Bladder microvascular endothelial cell (primary cell): ENCODE measurements around the gene ATXN2L. TPM values are rescaled to one million over a fixed set of nuclear protein-coding genes. Genes with fewer than 3 reads are reported as not detected.

Source experiments
- total RNA-seq: library from RNA; depleted of rRNA; stranded (reverse); fragments of >200 nt; gene quantifications from 2 replicates; pipeline ENCODE4 v1.2.3, GENCODE V29; 2014

Gene ATXN2L, protein sequence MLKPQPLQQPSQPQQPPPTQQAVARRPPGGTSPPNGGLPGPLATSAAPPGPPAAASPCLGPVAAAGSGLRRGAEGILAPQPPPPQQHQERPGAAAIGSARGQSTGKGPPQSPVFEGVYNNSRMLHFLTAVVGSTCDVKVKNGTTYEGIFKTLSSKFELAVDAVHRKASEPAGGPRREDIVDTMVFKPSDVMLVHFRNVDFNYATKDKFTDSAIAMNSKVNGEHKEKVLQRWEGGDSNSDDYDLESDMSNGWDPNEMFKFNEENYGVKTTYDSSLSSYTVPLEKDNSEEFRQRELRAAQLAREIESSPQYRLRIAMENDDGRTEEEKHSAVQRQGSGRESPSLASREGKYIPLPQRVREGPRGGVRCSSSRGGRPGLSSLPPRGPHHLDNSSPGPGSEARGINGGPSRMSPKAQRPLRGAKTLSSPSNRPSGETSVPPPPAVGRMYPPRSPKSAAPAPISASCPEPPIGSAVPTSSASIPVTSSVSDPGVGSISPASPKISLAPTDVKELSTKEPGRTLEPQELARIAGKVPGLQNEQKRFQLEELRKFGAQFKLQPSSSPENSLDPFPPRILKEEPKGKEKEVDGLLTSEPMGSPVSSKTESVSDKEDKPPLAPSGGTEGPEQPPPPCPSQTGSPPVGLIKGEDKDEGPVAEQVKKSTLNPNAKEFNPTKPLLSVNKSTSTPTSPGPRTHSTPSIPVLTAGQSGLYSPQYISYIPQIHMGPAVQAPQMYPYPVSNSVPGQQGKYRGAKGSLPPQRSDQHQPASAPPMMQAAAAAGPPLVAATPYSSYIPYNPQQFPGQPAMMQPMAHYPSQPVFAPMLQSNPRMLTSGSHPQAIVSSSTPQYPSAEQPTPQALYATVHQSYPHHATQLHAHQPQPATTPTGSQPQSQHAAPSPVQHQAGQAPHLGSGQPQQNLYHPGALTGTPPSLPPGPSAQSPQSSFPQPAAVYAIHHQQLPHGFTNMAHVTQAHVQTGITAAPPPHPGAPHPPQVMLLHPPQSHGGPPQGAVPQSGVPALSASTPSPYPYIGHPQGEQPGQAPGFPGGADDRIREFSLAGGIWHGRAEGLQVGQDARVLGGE
- 20.9 and 69.8 TPM in 2 replicates for total RNA-seq

DNA sequence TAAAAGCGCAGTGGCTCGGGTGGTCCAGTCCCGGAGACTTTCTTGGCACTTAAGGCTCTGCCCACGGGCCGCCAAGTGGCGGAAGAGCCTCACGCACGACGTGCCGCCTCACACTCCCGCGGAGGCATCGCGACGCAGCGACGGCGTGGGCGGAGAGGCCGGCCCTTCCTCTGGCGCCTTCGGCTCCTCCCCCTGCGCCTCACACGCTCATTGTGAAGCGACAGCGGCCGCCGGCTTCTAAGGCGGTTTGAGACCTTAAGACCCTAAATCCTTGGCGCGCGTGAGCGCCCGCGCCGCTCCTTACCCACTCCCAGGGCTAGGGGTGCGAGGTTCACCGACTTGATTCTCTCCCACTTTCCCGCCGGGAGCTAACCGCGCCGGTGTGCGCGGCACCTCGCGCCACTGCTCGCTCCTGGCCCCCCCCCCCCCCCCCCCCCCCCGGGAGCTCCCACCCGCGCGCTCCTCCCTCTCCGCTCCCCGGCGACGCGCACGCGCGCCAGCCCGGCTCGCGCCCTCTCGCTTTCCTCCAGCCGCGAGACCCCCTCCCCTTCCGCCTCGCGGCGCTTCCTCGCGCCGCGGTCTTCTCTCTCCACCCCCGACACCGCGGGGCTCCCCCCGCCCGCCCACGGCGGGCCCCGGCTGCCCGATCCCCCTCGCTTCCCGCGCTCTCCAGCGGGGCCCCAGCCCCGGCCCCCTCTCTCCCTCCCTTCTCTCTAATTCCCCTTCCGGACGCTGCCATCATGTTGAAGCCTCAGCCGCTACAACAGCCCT is at the start of gene ATXN2L:
TSS of gene ATXN2L (plus strand) at position 480 of the 771 bp plus-strand sequence. CDS start at position 741, 261 bp downstream.

DNA sequence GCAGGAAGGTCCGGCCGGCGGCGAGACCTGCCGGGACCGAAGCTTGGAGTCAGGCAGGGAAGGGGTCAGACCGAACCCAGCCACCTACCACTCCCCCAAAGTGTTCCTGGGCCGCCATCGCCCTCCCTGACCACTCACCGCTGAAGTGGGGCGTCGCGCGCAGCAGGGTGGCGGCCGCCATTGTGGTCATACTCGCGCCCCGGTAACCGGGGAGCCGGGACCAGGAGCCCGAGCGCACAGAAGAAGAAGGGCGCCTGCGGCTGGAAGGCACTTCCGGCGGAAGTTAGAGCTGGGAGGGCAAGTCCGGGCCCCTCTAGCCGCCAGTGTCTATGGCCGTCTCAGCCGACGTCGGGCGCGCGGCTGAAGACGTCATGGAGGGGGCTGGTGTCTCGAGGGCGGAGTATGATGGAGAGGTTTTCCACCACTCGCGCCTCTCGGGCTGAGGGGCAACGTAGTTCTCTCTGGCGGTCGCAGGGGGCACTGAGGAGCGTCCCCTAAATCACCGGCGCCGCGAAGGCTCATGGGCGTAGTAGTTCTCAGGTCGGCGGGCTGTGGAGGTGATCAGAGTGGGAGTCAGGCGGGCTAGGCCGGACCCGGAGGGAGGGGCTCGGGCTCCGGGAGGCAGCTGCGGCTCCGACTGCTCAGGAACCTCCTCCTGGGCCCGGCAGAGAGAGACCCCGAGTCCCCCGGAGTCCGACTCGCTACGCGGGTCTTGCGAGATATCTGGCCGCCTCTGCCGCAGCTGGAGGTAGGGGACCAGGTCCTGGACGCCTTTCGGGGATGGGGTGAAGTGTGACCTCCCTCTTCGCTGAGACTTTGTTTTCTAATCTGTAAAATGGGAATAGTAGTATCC is 23.5 kb downstream of the ATXN2L start, which contains the start of gene TUFM:
TSS of gene TUFM (minus strand) at position 269 of the 853 bp plus-strand sequence. CDS start at position 190, 79 bp downstream.

DNA sequence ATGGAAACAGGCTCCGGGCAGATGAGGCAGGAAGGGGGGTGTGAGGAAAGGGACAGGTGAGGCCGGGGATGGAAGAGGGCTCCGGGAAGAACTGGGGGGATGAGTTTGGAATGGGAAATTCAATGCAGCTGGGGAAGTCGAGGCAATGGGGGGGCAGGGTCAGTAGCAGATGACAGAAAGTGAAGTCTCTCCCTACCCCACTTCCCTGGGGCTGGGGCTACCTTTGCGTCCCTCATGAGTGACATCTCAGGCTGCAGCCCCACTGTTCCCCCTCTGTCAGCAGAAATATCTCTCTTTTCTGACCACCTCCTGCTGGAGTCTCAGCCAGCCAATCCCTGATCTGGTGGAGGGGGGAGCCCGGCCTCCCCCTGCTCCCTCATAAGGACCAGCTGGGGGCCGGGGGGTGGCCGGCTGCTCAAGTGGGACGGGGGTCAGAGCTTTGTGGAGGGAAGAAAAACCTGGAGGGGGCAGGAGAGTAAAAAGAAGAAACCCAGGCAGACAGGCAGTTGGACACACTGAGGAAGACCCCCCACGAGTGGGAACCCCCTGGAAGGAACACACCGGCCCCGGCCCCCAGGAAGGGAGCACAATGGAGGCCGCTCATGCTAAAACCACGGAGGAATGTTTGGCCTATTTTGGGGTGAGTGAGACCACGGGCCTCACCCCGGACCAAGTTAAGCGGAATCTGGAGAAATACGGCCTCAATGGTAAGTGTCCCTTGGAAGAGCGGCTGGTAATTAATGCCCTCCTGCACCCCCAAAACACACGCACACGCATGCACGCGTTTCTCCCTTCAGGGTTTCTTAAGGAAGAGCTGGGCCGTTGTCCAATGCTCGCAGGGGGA is 55.5 kb downstream of the ATXN2L start, which contains the start of gene ATP2A1:
TSS of gene ATP2A1 (plus strand) at position 406 of the 844 bp plus-strand sequence. CDS start at position 590, 184 bp downstream.

Other genes with a start within 250 kb of the ATXN2L start
- 0.16 TPM in 1 of 2 replicates, not detected in the other for gene SULT1A2, start 225.9 kb upstream of the ATXN2L start, total RNA-seq
- 0.76 and 0.97 TPM in 2 replicates for gene SULT1A1, start 213.0 kb upstream of the ATXN2L start, total RNA-seq
- gene NPIPB8, start 184.9 kb upstream of the ATXN2L start, total RNA-seq = 0.49 TPM in 1 of 2 replicates, not detected in the other
- 192 and 220 TPM in 2 replicates for gene EIF3C, start 111.5 kb upstream of the ATXN2L start, total RNA-seq
- 1.5 and 9.4 TPM in 2 replicates for gene NPIPB9, start 71.2 kb upstream of the ATXN2L start, total RNA-seq
- gene TUFM, start 23.3 kb downstream of the ATXN2L start, total RNA-seq = 121 and 132 TPM in 2 replicates
- gene SH2B1, start 40.8 kb downstream of the ATXN2L start, total RNA-seq = 9.9 and 14.8 TPM in 2 replicates
- gene ATP2A1, start 55.5 kb downstream of the ATXN2L start, total RNA-seq = 0.16 and 0.31 TPM in 2 replicates
- gene RABEP2, start 102.2 kb downstream of the ATXN2L start, total RNA-seq = 45.7 and 64.8 TPM in 2 replicates
- not detected in 2 replicates for gene CD19, start 109.0 kb downstream of the ATXN2L start, total RNA-seq
- 22.7 and 31.7 TPM in 2 replicates for gene NFATC2IP, start 127.9 kb downstream of the ATXN2L start, total RNA-seq
- gene SPNS1, start 151.8 kb downstream of the ATXN2L start, total RNA-seq = 25.7 and 34.2 TPM in 2 replicates
- gene LAT, start 162.1 kb downstream of the ATXN2L start, total RNA-seq = 0.32 and 0.50 TPM in 2 replicates